Tibial artery (tissue), 4 donors: Measurements from ENCODE around the gene RAB30.

ENCODE experiments used
- DNase-seq, 2 donors: peaks; one replicate each; pipeline ENCODE4 v3.0.0-alpha.2; 2019
- H3K27ac ChIP-seq, 2 donors: fragments of 200-600 bp; sonication (generic) in 1 of 2; 1 replicate in 1 of 2; 2 replicates in 1 of 2; pipeline ENCODE4 v1.5.1; 2018 to 2019; ENCODE audit warnings: mild to moderate bottlenecking in 1 of 2
- H3K27me3 ChIP-seq, 2 donors: fragments of 200-600 bp; sonication (generic) in 1 of 2; one replicate each; pipeline versions ENCODE4 v1.5.1 to v1.6.0; 2016 to 2019
- H3K36me3 ChIP-seq, 3 donors: fragments of 200-600 bp; sonication (generic) in 2 of 3; one replicate each; pipeline ENCODE4 v1.5.1; 2016 to 2019; ENCODE audit warnings: mild to moderate bottlenecking in 2 of 3
- H3K4me1 ChIP-seq, 4 donors: fragments of 200-600 bp; sonication (generic) in 2 of 4; 1 replicate in 3 of 4; 2 replicates in 1 of 4; pipeline ENCODE4 v1.5.1; 2016 to 2019
- H3K4me3 ChIP-seq, 2 donors: fragments of 200-600 bp; sonication (generic) in 1 of 2; 1 replicate in 1 of 2; 2 replicates in 1 of 2; pipeline ENCODE4 v1.5.1; 2018 to 2019; ENCODE audit warnings: mild to moderate bottlenecking in 2 of 2
- H3K9me3 ChIP-seq, 3 donors: fragments of 200-600 bp; sonication (generic) in 1 of 3; one replicate each; pipeline ENCODE4 v1.5.1; 2016 to 2019
- intact Hi-C: fragments of 100-400 bp; cut with DNase I; formaldehyde crosslinking; loops from one replicate; pipeline ENCODE4 v1.15.0; 2023; ENCODE audit warnings: low total_unique reads
- TF ChIP-seq, protein P1 (sequence below), 2 experiments: fragments of 200-600 bp in 1 of 2; fragments of 450-650 bp in 1 of 2; IDR thresholded peaks; one replicate each; pipeline ENCODE4 v1.5.1; 2017 to 2019; ENCODE audit warnings: antibody characterized with exemption in 2 of 2, mild to moderate bottlenecking in 1 of 2, moderate library complexity in 1 of 2

The RAB30 gene

DNA sequence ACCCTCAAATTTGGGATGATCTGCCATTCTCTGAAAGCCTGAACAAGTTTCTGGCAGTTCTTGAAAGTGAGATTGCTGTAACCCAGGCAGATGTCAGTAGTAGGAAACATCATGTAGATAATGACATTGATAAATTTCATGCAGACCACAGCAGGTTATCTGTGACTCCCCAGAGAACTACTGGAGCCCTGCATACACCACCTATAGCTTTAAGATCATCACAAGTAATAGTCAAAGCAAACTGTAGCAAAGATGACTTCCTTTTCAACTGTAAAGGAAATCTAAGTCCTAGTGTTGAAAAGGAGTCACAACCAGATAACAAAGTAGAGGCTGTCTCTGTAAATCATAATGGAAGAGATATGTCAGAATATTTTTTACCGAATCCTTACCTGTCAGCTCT, 139.1 kb downstream of the RAB30 start:
- intact Hi-C loops = no loop called here
- TF ChIP-seq, protein P1, sequence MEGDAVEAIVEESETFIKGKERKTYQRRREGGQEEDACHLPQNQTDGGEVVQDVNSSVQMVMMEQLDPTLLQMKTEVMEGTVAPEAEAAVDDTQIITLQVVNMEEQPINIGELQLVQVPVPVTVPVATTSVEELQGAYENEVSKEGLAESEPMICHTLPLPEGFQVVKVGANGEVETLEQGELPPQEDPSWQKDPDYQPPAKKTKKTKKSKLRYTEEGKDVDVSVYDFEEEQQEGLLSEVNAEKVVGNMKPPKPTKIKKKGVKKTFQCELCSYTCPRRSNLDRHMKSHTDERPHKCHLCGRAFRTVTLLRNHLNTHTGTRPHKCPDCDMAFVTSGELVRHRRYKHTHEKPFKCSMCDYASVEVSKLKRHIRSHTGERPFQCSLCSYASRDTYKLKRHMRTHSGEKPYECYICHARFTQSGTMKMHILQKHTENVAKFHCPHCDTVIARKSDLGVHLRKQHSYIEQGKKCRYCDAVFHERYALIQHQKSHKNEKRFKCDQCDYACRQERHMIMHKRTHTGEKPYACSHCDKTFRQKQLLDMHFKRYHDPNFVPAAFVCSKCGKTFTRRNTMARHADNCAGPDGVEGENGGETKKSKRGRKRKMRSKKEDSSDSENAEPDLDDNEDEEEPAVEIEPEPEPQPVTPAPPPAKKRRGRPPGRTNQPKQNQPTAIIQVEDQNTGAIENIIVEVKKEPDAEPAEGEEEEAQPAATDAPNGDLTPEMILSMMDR (IDR thresholded peaks at IDR 0.05) = no peak
- no peaks in the 10 kb centered on the region for H3K9me3 ChIP-seq
- H3K4me1 ChIP-seq = no peaks in the 10 kb centered on the region
- no peak for DNase-seq
- no peaks in the 10 kb centered on the region for H3K27me3 ChIP-seq
- H3K36me3 ChIP-seq = no peaks in the 10 kb centered on the region
- H3K4me3 ChIP-seq = no peak overlapping the region
- H3K27ac ChIP-seq = no peak overlapping the region

DNA sequence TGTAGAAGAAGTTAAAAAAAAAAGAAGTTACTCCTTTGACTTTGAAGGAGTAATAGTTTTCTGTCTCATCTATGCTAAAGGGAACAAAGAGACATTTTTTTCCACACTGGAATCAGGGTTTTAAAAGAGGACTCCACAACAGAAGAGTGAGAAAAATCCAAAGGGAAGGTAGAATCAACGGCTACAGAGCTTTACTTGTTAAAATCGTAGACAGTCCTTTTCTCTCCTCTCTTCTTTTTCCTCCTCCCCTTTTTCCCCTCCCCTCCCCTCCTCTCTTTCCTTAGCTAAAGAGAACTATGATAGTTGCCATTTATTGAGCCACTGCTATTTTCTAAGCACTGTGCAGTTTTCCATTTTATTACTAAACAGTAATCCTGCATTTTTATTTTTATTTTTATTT, 141.0 kb downstream of the RAB30 start:
- TF ChIP-seq, protein P1 (IDR thresholded peaks at IDR 0.05) = no peak
- H3K27me3 ChIP-seq = no peaks in the 10 kb centered on the region
- intact Hi-C loops = no loop called here
- no peak for DNase-seq
- H3K36me3 ChIP-seq = no peaks in the 10 kb centered on the region
- no peaks in the 10 kb centered on the region for H3K9me3 ChIP-seq
- no peak overlapping the region for H3K27ac ChIP-seq
- no peak overlapping the region for H3K4me3 ChIP-seq
- H3K4me1 ChIP-seq = no peaks in the 10 kb centered on the region

DNA sequence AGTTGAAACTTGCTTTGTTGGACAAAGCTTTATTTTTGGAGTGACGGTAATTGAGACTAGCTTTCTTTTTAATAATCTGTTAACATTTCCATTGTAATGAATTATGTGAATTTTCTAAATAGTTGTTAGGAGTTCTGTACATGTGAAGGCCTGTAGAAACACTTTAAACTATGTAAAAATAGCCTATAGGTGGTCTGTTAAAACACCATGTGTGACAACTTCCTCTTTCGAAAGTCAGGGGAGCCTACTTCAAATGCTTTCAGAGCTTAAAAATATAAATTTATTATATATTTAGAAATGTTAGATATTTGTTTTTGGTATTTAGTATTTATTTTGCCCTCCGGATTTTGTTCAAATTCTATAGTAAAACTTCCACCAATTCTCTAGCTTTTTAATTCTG, 141.5 kb downstream of the RAB30 start:
- no peak for DNase-seq
- intact Hi-C loops = no loop called here
- H3K4me1 ChIP-seq = no peaks in the 10 kb centered on the region
- H3K36me3 ChIP-seq = no peaks in the 10 kb centered on the region
- H3K27ac ChIP-seq = no peak overlapping the region
- no peaks in the 10 kb centered on the region for H3K27me3 ChIP-seq
- H3K4me3 ChIP-seq = no peak overlapping the region
- TF ChIP-seq, protein P1 (IDR thresholded peaks at IDR 0.05) = no peak
- H3K9me3 ChIP-seq = no peaks in the 10 kb centered on the region

DNA sequence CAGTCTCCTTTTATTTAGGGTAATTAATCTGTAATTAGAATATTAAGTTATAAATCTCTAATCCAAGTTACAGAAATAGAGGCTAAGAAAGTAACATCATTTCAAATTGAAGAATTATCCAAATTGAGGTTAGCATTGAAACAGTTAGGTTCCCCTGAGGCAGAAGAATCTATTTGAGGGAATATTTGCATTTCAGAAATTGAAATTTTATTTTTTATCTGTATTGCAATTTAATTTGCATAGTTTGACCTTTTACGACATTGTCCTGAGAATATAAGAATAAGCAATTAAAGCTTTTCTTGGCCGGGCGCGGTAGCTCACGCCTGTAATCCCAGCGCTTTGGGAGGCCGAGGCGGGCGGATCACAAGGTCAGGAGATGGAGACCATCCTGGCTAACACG, 142.6 kb downstream of the RAB30 start:
- no peak overlapping the region for H3K4me3 ChIP-seq
- DNase-seq = no peak
- no peak overlapping the region for H3K27ac ChIP-seq
- no peaks in the 10 kb centered on the region for H3K27me3 ChIP-seq
- H3K4me1 ChIP-seq = no peaks in the 10 kb centered on the region
- intact Hi-C loops = loop anchor here (10.0 kb wide), 1 partner anchor 796 kb away; no protein-coding TSS in a partner anchor
- no peaks in the 10 kb centered on the region for H3K36me3 ChIP-seq
- no peaks in the 10 kb centered on the region for H3K9me3 ChIP-seq
- TF ChIP-seq, protein P1 (IDR thresholded peaks at IDR 0.05) = no peak

DNA sequence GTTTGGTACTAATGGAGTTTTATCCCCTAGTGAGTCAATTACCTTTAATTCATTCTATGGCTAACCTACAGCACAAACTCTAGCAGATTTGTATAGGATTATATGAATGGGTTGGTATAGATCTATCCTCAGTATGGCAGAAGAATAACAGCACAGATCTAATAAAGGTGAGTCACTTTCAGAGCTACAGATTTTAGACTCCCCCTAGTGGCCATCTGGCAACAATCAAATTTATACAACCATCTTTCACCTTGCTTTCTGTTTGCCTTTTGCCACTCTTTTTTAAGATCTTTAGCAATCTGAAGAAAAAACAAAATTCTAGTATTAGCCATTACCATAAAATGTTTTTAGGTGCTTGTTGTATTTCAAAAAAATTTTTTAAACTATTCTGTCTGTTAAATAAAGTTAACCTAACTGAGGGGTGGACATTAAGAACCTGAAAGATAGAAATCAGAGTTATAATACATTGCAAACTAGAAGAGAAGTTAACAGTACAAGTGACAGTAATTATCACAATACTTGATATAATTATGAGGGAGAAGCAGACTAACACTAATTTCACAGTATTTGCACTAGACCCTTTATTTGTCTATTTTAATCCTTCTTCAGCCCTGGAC, 144.3 kb downstream of the RAB30 start:
- Histone ChIP-seq H3K9me3 (no peaks in the 10 kb centered on the region), H3K4me1 (no peaks in the 10 kb centered on the region), H3K27me3 (no peaks in the 10 kb centered on the region), H3K4me3 (no peak overlapping the region), H3K27ac (no peak overlapping the region), H3K36me3 (no peaks in the 10 kb centered on the region)
- DNase-seq = no peak
- TF ChIP-seq, protein P1 (IDR thresholded peaks at IDR 0.05) = peak; percentile 69 to 75
- intact Hi-C loops = loop anchor here (10.0 kb wide), 1 partner anchor 797 kb away; no protein-coding TSS in a partner anchor
